ENCODE measurements around the gene SEMA6A.

DNA sequence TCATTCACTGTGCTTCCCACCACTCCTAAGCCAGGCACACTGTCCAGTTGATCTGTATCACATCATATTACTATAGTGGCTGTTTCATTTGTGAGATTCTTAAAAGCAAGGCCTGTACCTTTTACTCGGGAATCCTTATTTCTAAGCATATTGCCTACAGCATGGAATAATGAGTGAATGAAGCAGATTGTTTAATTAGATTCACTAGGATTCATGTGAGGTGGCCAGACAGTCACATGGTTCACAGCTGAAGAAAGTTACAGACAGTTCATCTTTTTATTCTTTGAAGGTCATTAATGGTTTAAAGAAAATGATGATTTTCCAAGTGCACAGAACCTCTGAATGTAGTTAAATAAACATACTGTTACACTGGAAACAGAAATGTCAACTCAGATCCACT lies 24.3 kb upstream of the SEMA6A start:
- TF ChIP-seq, protein P1, sequence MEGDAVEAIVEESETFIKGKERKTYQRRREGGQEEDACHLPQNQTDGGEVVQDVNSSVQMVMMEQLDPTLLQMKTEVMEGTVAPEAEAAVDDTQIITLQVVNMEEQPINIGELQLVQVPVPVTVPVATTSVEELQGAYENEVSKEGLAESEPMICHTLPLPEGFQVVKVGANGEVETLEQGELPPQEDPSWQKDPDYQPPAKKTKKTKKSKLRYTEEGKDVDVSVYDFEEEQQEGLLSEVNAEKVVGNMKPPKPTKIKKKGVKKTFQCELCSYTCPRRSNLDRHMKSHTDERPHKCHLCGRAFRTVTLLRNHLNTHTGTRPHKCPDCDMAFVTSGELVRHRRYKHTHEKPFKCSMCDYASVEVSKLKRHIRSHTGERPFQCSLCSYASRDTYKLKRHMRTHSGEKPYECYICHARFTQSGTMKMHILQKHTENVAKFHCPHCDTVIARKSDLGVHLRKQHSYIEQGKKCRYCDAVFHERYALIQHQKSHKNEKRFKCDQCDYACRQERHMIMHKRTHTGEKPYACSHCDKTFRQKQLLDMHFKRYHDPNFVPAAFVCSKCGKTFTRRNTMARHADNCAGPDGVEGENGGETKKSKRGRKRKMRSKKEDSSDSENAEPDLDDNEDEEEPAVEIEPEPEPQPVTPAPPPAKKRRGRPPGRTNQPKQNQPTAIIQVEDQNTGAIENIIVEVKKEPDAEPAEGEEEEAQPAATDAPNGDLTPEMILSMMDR (IDR thresholded peaks at IDR 0.05): no peak
- no peak for TF ChIP-seq CBX8 (IDR thresholded peaks at IDR 0.05)
- TF ChIP-seq POLR2A (IDR thresholded peaks at IDR 0.05; ENCODE audit: low read length): no peak
- TF ChIP-seq CHD2 (IDR thresholded peaks at IDR 0.05; ENCODE audit: low read length, partially characterized antibody): no peak
- no peak for TF ChIP-seq SMC3 (IDR thresholded peaks at IDR 0.05)
- TF ChIP-seq, protein P2, sequence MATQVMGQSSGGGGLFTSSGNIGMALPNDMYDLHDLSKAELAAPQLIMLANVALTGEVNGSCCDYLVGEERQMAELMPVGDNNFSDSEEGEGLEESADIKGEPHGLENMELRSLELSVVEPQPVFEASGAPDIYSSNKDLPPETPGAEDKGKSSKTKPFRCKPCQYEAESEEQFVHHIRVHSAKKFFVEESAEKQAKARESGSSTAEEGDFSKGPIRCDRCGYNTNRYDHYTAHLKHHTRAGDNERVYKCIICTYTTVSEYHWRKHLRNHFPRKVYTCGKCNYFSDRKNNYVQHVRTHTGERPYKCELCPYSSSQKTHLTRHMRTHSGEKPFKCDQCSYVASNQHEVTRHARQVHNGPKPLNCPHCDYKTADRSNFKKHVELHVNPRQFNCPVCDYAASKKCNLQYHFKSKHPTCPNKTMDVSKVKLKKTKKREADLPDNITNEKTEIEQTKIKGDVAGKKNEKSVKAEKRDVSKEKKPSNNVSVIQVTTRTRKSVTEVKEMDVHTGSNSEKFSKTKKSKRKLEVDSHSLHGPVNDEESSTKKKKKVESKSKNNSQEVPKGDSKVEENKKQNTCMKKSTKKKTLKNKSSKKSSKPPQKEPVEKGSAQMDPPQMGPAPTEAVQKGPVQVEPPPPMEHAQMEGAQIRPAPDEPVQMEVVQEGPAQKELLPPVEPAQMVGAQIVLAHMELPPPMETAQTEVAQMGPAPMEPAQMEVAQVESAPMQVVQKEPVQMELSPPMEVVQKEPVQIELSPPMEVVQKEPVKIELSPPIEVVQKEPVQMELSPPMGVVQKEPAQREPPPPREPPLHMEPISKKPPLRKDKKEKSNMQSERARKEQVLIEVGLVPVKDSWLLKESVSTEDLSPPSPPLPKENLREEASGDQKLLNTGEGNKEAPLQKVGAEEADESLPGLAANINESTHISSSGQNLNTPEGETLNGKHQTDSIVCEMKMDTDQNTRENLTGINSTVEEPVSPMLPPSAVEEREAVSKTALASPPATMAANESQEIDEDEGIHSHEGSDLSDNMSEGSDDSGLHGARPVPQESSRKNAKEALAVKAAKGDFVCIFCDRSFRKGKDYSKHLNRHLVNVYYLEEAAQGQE (IDR thresholded peaks at IDR 0.05): no peak
- TF ChIP-seq, protein P3, sequence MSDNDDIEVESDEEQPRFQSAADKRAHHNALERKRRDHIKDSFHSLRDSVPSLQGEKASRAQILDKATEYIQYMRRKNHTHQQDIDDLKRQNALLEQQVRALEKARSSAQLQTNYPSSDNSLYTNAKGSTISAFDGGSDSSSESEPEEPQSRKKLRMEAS (IDR thresholded peaks at IDR 0.05): no peak
- TF ChIP-seq FOSL2 (IDR thresholded peaks at IDR 0.05): no peak
- no peak for TF ChIP-seq FOSL2 (CRISPR knock-in tag; IDR thresholded peaks at IDR 0.05)
- TF ChIP-seq HDAC2 (IDR thresholded peaks at IDR 0.05): no peak
- no peak for TF ChIP-seq POLR2AphosphoS2 (conservative IDR thresholded peaks at IDR 0.05; ENCODE audit: low read length)
- TF ChIP-seq RAD21 (conservative IDR thresholded peaks at IDR 0.05 in 1 of 2, IDR thresholded peaks at IDR 0.05 in 1 of 2): no peak
- no peak for TF ChIP-seq CHD4 (IDR thresholded peaks at IDR 0.05; ENCODE audit: borderline replicate concordance)
- TF ChIP-seq, protein P4, sequence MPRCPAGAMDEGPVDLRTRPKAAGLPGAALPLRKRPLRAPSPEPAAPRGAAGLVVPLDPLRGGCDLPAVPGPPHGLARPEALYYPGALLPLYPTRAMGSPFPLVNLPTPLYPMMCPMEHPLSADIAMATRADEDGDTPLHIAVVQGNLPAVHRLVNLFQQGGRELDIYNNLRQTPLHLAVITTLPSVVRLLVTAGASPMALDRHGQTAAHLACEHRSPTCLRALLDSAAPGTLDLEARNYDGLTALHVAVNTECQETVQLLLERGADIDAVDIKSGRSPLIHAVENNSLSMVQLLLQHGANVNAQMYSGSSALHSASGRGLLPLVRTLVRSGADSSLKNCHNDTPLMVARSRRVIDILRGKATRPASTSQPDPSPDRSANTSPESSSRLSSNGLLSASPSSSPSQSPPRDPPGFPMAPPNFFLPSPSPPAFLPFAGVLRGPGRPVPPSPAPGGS (IDR thresholded peaks at IDR 0.05): no peak
- TF ChIP-seq HOXB13 (CRISPR knock-in tag; IDR thresholded peaks at IDR 0.05; ENCODE audit: low read depth): no peak

All from A549 (cell line).